ENCODE data around the gene EFEMP2.

GRCh38 chr11:65854852-65855837 lies 17.5 kb downstream of the EFEMP2 start:
- TF ChIP-seq CTCF (conservative IDR thresholded peaks at IDR 0.05; ENCODE audit: low read depth, low read length), result no peak
- no peak for TF ChIP-seq EZH2 (IDR thresholded peaks at IDR 0.05; ENCODE audit: low read length, unreplicated experiment)
- no peak for TF ChIP-seq EZH2phosphoT487 (IDR thresholded peaks at IDR 0.05; ENCODE audit: borderline replicate concordance, low read length)

Measured in PC-3 (cell line).